Neural progenitor cell (in vitro differentiated cells): ENCODE measurements around the gene DIAPH2.

Experiments
- EZH2 ChIP-seq: fragments of 200-600 bp; sonication (generic); IDR thresholded peaks from 2 replicates; pipeline ENCODE4 v1.6.1; 2017; ENCODE audit warnings: antibody characterized with exemption, mild to moderate bottlenecking, moderate library complexity
- EZH2phosphoT487 ChIP-seq: fragments of 200-600 bp; sonication (generic); IDR thresholded peaks from 2 replicates; pipeline ENCODE4 v1.6.1; 2017; ENCODE audit warnings: antibody characterized with exemption
- TF ChIP-seq, protein P1 (sequence below): fragments of 200-600 bp; sonication (generic); IDR thresholded peaks from 2 replicates; pipeline ENCODE4 v1.5.1; 2017; ENCODE audit warnings: antibody characterized with exemption, mild to moderate bottlenecking

DNA sequence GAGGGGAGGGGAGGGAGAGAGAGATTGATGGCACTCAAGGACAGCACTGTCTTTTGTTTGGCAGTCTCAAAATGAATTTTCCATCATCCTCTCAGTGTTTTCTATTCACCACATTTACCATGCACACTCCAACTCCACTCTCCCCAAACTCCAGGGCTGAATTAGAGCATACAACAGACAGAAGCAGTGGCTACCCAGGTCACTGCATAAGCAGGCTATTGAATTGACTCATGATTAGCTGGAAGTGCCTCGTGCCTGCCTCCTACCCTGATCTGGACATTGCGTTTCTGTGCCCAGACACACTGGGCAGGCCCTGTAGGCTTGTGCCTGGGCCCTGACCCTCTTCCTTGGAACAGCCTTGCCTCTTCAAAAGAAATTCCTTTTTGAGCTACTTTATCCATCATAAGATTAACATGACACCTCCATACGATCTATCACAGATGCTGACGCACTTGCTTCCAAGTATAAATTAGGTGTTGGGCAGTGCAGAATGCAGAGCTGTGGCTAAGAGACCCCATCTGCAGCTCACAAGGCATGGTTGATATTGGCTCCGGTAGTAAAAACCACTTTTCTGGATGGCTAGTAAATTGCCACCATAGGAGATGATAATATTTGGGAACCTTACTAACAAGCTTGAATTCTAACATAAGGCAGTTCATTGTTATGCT, 952.0 kb downstream of the DIAPH2 start:
- TF ChIP-seq, protein P1, sequence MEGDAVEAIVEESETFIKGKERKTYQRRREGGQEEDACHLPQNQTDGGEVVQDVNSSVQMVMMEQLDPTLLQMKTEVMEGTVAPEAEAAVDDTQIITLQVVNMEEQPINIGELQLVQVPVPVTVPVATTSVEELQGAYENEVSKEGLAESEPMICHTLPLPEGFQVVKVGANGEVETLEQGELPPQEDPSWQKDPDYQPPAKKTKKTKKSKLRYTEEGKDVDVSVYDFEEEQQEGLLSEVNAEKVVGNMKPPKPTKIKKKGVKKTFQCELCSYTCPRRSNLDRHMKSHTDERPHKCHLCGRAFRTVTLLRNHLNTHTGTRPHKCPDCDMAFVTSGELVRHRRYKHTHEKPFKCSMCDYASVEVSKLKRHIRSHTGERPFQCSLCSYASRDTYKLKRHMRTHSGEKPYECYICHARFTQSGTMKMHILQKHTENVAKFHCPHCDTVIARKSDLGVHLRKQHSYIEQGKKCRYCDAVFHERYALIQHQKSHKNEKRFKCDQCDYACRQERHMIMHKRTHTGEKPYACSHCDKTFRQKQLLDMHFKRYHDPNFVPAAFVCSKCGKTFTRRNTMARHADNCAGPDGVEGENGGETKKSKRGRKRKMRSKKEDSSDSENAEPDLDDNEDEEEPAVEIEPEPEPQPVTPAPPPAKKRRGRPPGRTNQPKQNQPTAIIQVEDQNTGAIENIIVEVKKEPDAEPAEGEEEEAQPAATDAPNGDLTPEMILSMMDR = no peak
- TF ChIP-seq EZH2 = no peak
- no peak for TF ChIP-seq EZH2phosphoT487
